CD4-positive, alpha-beta memory T cell (primary cell): ENCODE measurements around the gene HPD. TPM values are rescaled to one million over a fixed set of nuclear protein-coding genes. Genes with fewer than 3 reads are reported as not detected.
"Not testable (repeated sequence)": the region's sequence is repeated elsewhere in the genome, so short reads cannot be mapped to it uniquely, and the experiment has no call there.

ENCODE experiments used
- CTCF ChIA-PET: fragments of 350-600 bp; sonication (Branson Sonifier 250); formaldehyde crosslinking; loops from one replicate; lab custom pipeline; 2021; ENCODE audit warnings: inconsistent platforms; ENCODE audit not compliant: partially characterized antibody; lab: Charles Lee
- POLR2A ChIA-PET: fragments of 350-600 bp; sonication (Branson Sonifier 250); formaldehyde crosslinking; loops from one replicate; lab custom pipeline; 2021; ENCODE audit not compliant: partially characterized antibody; lab: Charles Lee
- DNase-seq, 5 donors: peaks; one replicate each; pipeline versions ENCODE4 v3.0.0 to v3.0.0-alpha.2; 2020 to 2022; ENCODE audit warnings: mixed read lengths in 1 of 5
- H3K27ac ChIP-seq: one replicate; pipeline ENCODE4 v1.7.0; 2013; ENCODE audit warnings: low read depth, low read length
- H3K27me3 ChIP-seq: 2 replicates; pipeline ENCODE4 v1.7.0; 2013; ENCODE audit warnings: mild to moderate bottlenecking, low read length, moderate library complexity; ENCODE audit not compliant: insufficient read depth
- H3K36me3 ChIP-seq: 2 replicates; pipeline ENCODE4 v1.7.0; 2013; ENCODE audit warnings: mild to moderate bottlenecking, low read length, moderate library complexity; ENCODE audit not compliant: insufficient read depth
- H3K4me1 ChIP-seq: 2 replicates; pipeline ENCODE4 v1.7.0; 2013; ENCODE audit warnings: mild to moderate bottlenecking, low read length, moderate library complexity; ENCODE audit not compliant: insufficient read depth
- H3K4me3 ChIP-seq, 2 donors: one replicate each; pipeline ENCODE4 v1.7.0; 2013; ENCODE audit warnings: low read length in 2 of 2, mild to moderate bottlenecking in 1 of 2
- H3K9me3 ChIP-seq, 2 donors: one replicate each; pipeline ENCODE4 v1.7.0; 2013; ENCODE audit warnings: low read length in 2 of 2, control low read depth in 1 of 2; ENCODE audit not compliant: control insufficient read depth in 1 of 2
- H3K27ac Mint-ChIP-seq, 7 donors: one replicate each; pipeline ENCODE4 v1.8.0; 2020 to 2021; ENCODE audit warnings: mixed read lengths in 7 of 7, mild to moderate bottlenecking in 6 of 7, inconsistent platforms in 3 of 7, moderate library complexity in 3 of 7
- H3K27me3 Mint-ChIP-seq, 2 donors: one replicate each; pipeline ENCODE4 v1.8.0; 2020 to 2021; ENCODE audit warnings: mixed read lengths in 2 of 2
- H3K36me3 Mint-ChIP-seq, 2 donors: one replicate each; pipeline ENCODE4 v1.8.0; 2020 to 2021; ENCODE audit warnings: mixed read lengths in 2 of 2, inconsistent platforms in 1 of 2, mild to moderate bottlenecking in 1 of 2
- H3K4me1 Mint-ChIP-seq, 4 donors: one replicate each; pipeline ENCODE4 v1.8.0; 2020 to 2021; ENCODE audit warnings: mixed read lengths in 4 of 4, mild to moderate bottlenecking in 1 of 4
- H3K4me3 Mint-ChIP-seq, 8 donors: one replicate each; pipeline ENCODE4 v1.8.0; 2020 to 2021; ENCODE audit warnings: mixed read lengths in 8 of 8, mild to moderate bottlenecking in 7 of 8, moderate library complexity in 6 of 8, inconsistent platforms in 3 of 8
- H3K9me3 Mint-ChIP-seq, 8 donors: one replicate each; pipeline ENCODE4 v1.8.0; 2020 to 2021; ENCODE audit warnings: mixed read lengths in 8 of 8, mild to moderate bottlenecking in 5 of 8, inconsistent platforms in 3 of 8, moderate library complexity in 1 of 8
- intact Hi-C: fragments of 100-400 bp; cut with micrococcal nuclease; formaldehyde crosslinking; loops from one replicate; pipeline ENCODE4 v1.15.1; 2023
- polyA plus RNA-seq, 2 donors: library from polyadenylated mRNA; unstranded; fragments of 300-500 nt; fragmentation: Illumina TruSeq; gene quantifications; one replicate each; pipeline ENCODE4 v1.2.3, GENCODE V29; 2021
- total RNA-seq, 2 experiments: library from RNA; stranded (reverse); gene quantifications; one replicate each; pipeline ENCODE4 v1.2.3, GENCODE V29; 2021

HPD gene
- total and polyA plus RNA-seq, 4 experiments from 2014 or later, result not detected

GRCh38 chr12:121872546-121873215 lies 14.0 kb upstream of the HPD start:
- intact Hi-C loops, result no loop called here
- CTCF ChIA-PET, result no interaction called here
- Mint-ChIP-seq H3K4me1 (no peaks in the 10 kb centered on the region), H3K27me3 (no peaks in the 10 kb centered on the region), H3K36me3 (no peaks in the 10 kb centered on the region), H3K9me3 (no peaks in the 10 kb centered on the region), H3K27ac (peak overlapping the region in 1 of 7 donors; percentile 66), H3K4me3 (no peak overlapping the region)
- H3K4me1 ChIP-seq, result no peaks in the 10 kb centered on the region
- H3K36me3 ChIP-seq, result no peaks in the 10 kb centered on the region
- H3K4me3 ChIP-seq, result no peak overlapping the region
- POLR2A ChIA-PET, result interaction anchor here (0.7 kb wide), 1 partner anchor 85 kb away, joined by 3 read pairs; no protein-coding TSS in a partner anchor
- DNase-seq, result no peak
- H3K27me3 ChIP-seq, result no peaks in the 10 kb centered on the region
- H3K27ac ChIP-seq, result no peak overlapping the region
- H3K9me3 ChIP-seq, result no peaks in the 10 kb centered on the region

- Histone ChIP-seq H3K4me1 (no peaks in the 10 kb centered on the region), H3K4me3 (no peak overlapping the region), H3K27ac (no peak overlapping the region), H3K27me3 (no peaks in the 10 kb centered on the region), H3K36me3 (no peaks in the 10 kb centered on the region), H3K9me3 (no peaks in the 10 kb centered on the region)
- ChIA-PET POLR2A (no interaction called here), CTCF (no interaction called here)
- Mint-ChIP-seq H3K27me3 (no peaks in the 10 kb centered on the region), H3K4me1 (no peaks in the 10 kb centered on the region), H3K9me3 (no peaks in the 10 kb centered on the region), H3K4me3 (no peak overlapping the region), H3K36me3 (no peaks in the 10 kb centered on the region), H3K27ac (peak overlapping the region in 1 of 7 donors; percentile 12)
- no peak for DNase-seq
- intact Hi-C loops, result no loop called here
These were observed 12.8 kb upstream of the HPD start for GRCh38 chr12:121871467-121871866.

GRCh38 chr12:121869229-121869628 lies 10.6 kb upstream of the HPD start:
- H3K4me1 ChIP-seq, H3K4me3 Mint-ChIP-seq, H3K4me1 Mint-ChIP-seq, H3K9me3 ChIP-seq, H3K36me3 Mint-ChIP-seq, H3K27me3 Mint-ChIP-seq, DNase-seq, H3K36me3 ChIP-seq, intact Hi-C loops, H3K27ac Mint-ChIP-seq, POLR2A ChIA-PET, H3K9me3 Mint-ChIP-seq, H3K27me3 ChIP-seq, CTCF ChIA-PET, H3K4me3 ChIP-seq, H3K27ac ChIP-seq: not testable (repeated sequence)

DNA sequence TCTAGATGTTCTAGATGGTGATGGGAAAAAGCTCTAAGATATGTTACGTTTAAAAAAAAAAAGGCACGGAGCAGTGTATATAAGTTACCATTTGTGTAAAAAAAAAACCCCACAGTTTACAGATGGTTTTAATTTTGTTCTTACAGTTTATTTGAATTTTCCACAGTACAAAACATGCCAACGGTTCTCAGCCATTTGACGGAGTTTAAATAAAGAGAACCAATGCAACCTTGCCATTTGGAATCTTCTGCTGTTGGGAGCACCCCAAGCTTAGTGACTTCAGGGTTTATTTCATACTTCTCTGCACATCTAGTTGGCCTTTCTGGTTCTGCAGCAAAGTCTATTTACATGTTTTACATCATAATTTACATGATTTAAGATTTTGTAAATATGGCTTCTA lies 7.7 kb upstream of the HPD start:
- no peak overlapping the region for H3K4me3 Mint-ChIP-seq
- Histone ChIP-seq H3K4me1 (no peaks in the 10 kb centered on the region), H3K4me3 (no peak overlapping the region), H3K9me3 (no peaks in the 10 kb centered on the region), H3K36me3 (no peaks in the 10 kb centered on the region), H3K27me3 (no peaks in the 10 kb centered on the region), H3K27ac (no peak overlapping the region)
- ChIA-PET CTCF (no interaction called here), POLR2A (no interaction called here)
- no peaks in the 10 kb centered on the region for H3K27me3 Mint-ChIP-seq
- intact Hi-C loops, result no loop called here
- no peaks in the 10 kb centered on the region for H3K4me1 Mint-ChIP-seq
- H3K36me3 Mint-ChIP-seq, result peaks cover 0 to 3% of the 10 kb centered on the region in 2 donors
- DNase-seq, result no peak
- H3K9me3 Mint-ChIP-seq, result no peaks in the 10 kb centered on the region
- no peak overlapping the region for H3K27ac Mint-ChIP-seq

DNA sequence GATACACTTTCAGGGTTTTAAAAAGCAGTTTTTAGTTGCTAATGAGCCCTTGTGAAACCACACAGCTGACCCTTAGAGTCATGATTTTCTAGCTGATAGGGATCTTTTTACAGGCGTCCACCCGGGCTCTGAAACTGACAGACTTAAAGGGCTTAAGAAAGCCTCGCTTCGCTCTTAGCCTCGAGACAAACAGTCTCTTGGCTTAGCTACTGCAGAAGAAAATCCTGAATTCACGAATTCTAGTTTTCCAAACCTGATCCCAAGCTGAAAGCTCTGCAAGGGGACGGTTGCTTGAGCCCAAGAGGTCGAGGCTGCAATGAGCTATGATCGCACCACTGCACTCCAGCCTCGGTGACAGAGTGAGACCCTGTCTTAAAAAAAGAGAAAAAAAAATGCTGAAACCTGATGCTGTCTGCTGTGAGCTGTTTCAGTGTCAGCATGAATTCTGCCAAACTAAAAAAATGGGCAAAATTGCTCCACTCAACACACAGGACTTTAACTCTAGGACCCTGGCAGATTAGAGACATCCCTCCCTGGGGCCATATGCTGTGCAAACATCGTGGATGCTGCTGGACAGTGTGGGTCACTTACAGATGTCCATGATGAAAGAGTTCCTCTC lies 3.1 kb upstream of the HPD start:
- Mint-ChIP-seq H3K27me3 (no peaks in the 10 kb centered on the region), H3K36me3 (peaks cover 0 to 3% of the 10 kb centered on the region in 2 donors), H3K27ac (no peak overlapping the region), H3K9me3 (no peaks in the 10 kb centered on the region), H3K4me1 (no peaks in the 10 kb centered on the region), H3K4me3 (no peak overlapping the region)
- H3K27me3 ChIP-seq, result no peaks in the 10 kb centered on the region
- ChIA-PET POLR2A (interaction anchor here (0.6 kb wide), 2 partner anchors 519 to 951 kb away, joined by 3 read pairs; no protein-coding TSS in a partner anchor), CTCF (interaction anchor here (0.5 kb wide), 1 partner anchor 131 kb away, joined by 3 read pairs; no protein-coding TSS in a partner anchor)
- no peak overlapping the region for H3K4me3 ChIP-seq
- DNase-seq, result no peak
- H3K9me3 ChIP-seq, result no peaks in the 10 kb centered on the region
- intact Hi-C loops, result no loop called here
- no peaks in the 10 kb centered on the region for H3K36me3 ChIP-seq
- H3K4me1 ChIP-seq, result no peaks in the 10 kb centered on the region
- H3K27ac ChIP-seq, result no peak overlapping the region

DNA sequence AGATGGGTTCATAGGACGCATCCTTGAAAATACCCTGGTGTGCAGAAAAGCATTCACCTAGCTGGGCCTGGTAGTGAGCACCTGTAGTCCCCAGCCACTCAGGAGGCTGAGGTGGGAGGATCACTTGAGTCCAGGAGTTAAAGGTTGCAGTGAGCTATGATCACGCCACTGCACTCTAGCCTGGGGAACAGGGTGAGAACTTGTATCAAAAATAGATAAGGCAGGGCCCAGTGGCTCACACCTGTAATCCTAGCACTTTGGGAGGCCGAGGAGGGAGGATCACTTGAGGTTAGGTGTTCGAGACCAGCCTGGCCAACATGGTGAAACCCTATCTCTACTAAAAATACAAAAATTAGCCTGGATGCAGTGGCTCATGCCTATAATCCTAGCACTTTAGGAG lies 2.0 kb upstream of the HPD start:
- H3K27me3 ChIP-seq, H3K9me3 Mint-ChIP-seq, H3K4me1 Mint-ChIP-seq, H3K4me3 Mint-ChIP-seq, POLR2A ChIA-PET, H3K27ac ChIP-seq, H3K36me3 Mint-ChIP-seq, H3K36me3 ChIP-seq, H3K9me3 ChIP-seq, DNase-seq, CTCF ChIA-PET, intact Hi-C loops, H3K4me3 ChIP-seq, H3K4me1 ChIP-seq, H3K27me3 Mint-ChIP-seq: not testable (repeated sequence)
- peak overlapping the region in 1 of 7 donors; percentile 22 for H3K27ac Mint-ChIP-seq

DNA sequence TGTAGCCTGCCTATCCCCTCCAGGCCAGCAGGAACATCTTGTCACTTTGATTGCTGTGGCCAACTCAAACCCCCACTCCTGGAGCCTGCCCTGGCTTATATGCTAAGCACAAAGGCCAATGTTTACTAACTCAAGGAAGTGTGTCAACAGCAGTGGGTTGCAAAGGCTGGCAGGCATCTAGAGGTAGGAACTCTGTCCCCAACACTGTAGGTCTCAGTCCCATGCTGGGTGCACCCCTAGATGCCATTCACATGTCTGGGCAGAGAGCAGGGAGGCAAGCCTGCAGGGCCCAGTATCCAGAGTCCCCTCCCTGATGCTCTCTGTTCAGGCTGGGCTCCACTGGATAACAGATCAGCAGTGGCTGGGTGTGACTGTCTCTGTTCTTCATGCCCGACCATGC lies 1.6 kb upstream of the HPD start:
- no peaks in the 10 kb centered on the region for H3K4me1 ChIP-seq
- H3K27ac ChIP-seq, result no peak overlapping the region
- POLR2A ChIA-PET, result no interaction called here
- Mint-ChIP-seq H3K4me3 (no peak overlapping the region), H3K36me3 (peaks cover 0 to 3% of the 10 kb centered on the region in 2 donors), H3K27ac (no peak overlapping the region), H3K9me3 (no peaks in the 10 kb centered on the region), H3K4me1 (no peaks in the 10 kb centered on the region), H3K27me3 (no peaks in the 10 kb centered on the region)
- intact Hi-C loops, result no loop called here
- H3K36me3 ChIP-seq, result no peaks in the 10 kb centered on the region
- H3K27me3 ChIP-seq, result no peaks in the 10 kb centered on the region
- H3K9me3 ChIP-seq, result no peaks in the 10 kb centered on the region
- CTCF ChIA-PET, result no interaction called here
- H3K4me3 ChIP-seq, result no peak overlapping the region
- DNase-seq, result no peak
